ENCODE data around the gene KLF15.

The KLF15 gene

GRCh38 chr3:126300761-126301481 is 56.3 kb downstream of the KLF15 start:
- Histone ChIP-seq H3K9me3 (peaks cover 10% of the 10 kb centered on the region), H3K4me3 (no peak overlapping the region), H3K27me3 (no peaks in the 10 kb centered on the region), H4K20me1 (no peaks in the 10 kb centered on the region), H3K4me1 (peaks cover 5% of the 10 kb centered on the region), H3K9ac (no peak overlapping the region), H3K36me3 (no peaks in the 10 kb centered on the region), H3K27ac (no peak overlapping the region), H3K4me2 (no peak overlapping the region)
- TF ChIP-seq Cebpa-rat (IDR thresholded peaks at IDR 0.05), result no peak

GRCh38 chr3:126300001-126300760 is 57.0 kb downstream of the KLF15 start:
- Histone ChIP-seq H4K20me1 (no peaks in the 10 kb centered on the region), H3K27me3 (no peaks in the 10 kb centered on the region), H3K27ac (no peak overlapping the region), H3K9me3 (peaks cover 10% of the 10 kb centered on the region), H3K9ac (no peak overlapping the region), H3K36me3 (no peaks in the 10 kb centered on the region), H3K4me3 (no peak overlapping the region), H3K4me2 (no peak overlapping the region), H3K4me1 (peaks cover 12% of the 10 kb centered on the region)
- TF ChIP-seq Cebpa-rat (IDR thresholded peaks at IDR 0.05), result no peak

GRCh38 chr3:126295407-126295939 is 61.7 kb downstream of the KLF15 start:
- Histone ChIP-seq H3K27ac (no peak overlapping the region), H3K27me3 (no peaks in the 10 kb centered on the region), H3K36me3 (no peaks in the 10 kb centered on the region), H3K4me2 (peak overlapping the region; percentile 2), H3K9me3 (no peaks in the 10 kb centered on the region), H4K20me1 (no peaks in the 10 kb centered on the region), H3K4me1 (peaks cover 25% of the 10 kb centered on the region), H3K4me3 (no peak overlapping the region), H3K9ac (no peak overlapping the region)
- TF ChIP-seq Cebpa-rat (IDR thresholded peaks at IDR 0.05), result no peak

GRCh38 chr3:126294211-126294808 is 62.9 kb downstream of the KLF15 start:
- Histone ChIP-seq H4K20me1 (no peaks in the 10 kb centered on the region), H3K9ac (no peak overlapping the region), H3K36me3 (no peaks in the 10 kb centered on the region), H3K9me3 (no peaks in the 10 kb centered on the region), H3K4me3 (no peak overlapping the region), H3K27ac (no peak overlapping the region), H3K4me1 (peaks cover 31% of the 10 kb centered on the region), H3K27me3 (no peaks in the 10 kb centered on the region), H3K4me2 (no peak overlapping the region)
- no peak for TF ChIP-seq Cebpa-rat (IDR thresholded peaks at IDR 0.05)

- Histone ChIP-seq H3K27me3 (peaks cover 2% of the 10 kb centered on the region), H3K9me3 (no peaks in the 10 kb centered on the region), H3K27ac (no peak overlapping the region), H3K4me1 (peaks cover 31% of the 10 kb centered on the region), H3K9ac (no peak overlapping the region), H4K20me1 (no peaks in the 10 kb centered on the region), H3K36me3 (no peaks in the 10 kb centered on the region), H3K4me2 (no peak overlapping the region), H3K4me3 (no peak overlapping the region)
- TF ChIP-seq Cebpa-rat (IDR thresholded peaks at IDR 0.05), result no peak
Observed at GRCh38 chr3:126293370-126294082, 63.7 kb downstream of the KLF15 start.
